H1 (cell line): ENCODE measurements around the gene OPHN1. TPM values are rescaled to one million over a fixed set of nuclear protein-coding genes. Genes with fewer than 3 reads are reported as not detected.

Experiments used
- CTCF ChIA-PET: fragments of 300-600 bp; sonication (Branson Sonifier 250); formaldehyde crosslinking; loops from one replicate; lab custom pipeline; 2021; ENCODE audit not compliant: partially characterized antibody; lab: Charles Lee
- POLR2A ChIA-PET: fragments of 300-600 bp; sonication (Branson Sonifier 250); formaldehyde crosslinking; loops from one replicate; lab custom pipeline; 2021; ENCODE audit warnings: inconsistent platforms; ENCODE audit not compliant: partially characterized antibody; lab: Charles Lee
- DNase-seq, 2 experiments: peaks; one replicate each; pipeline versions ENCODE4 v3.0.0 to v3.0.0-alpha.2; 2010 to 2022; ENCODE audit warnings: low spot score in 2 of 2, low read depth in 1 of 2, mixed read lengths in 1 of 2
- FAIRE-seq: peaks from 2 replicates; lab custom pipeline; 2011; peaks lifted over from hg19 to GRCh38; lab: Jason Lieb, UNC
- H2AFZ ChIP-seq: 2 replicates; pipeline ENCODE4 v1.8.1; 2012; ENCODE audit warnings: low read length, inconsistent platforms
- H2AK5ac ChIP-seq: 2 replicates; pipeline ENCODE4 v1.6.1; 2013; ENCODE audit warnings: low read depth, low read length
- H2BK120ac ChIP-seq: replicated peaks from 2 replicates; pipeline ENCODE3; 2013; ENCODE audit warnings: low read depth, low read length, inconsistent platforms
- H2BK12ac ChIP-seq: 2 replicates; pipeline ENCODE4 v1.6.1; 2013; ENCODE audit warnings: low read depth, low read length
- H2BK15ac ChIP-seq: 2 replicates; pipeline ENCODE4 v1.6.1; 2013; ENCODE audit warnings: low read length
- H2BK20ac ChIP-seq: 2 replicates; pipeline ENCODE4 v1.6.1; 2013; ENCODE audit warnings: low read length
- H2BK5ac ChIP-seq: 2 replicates; pipeline ENCODE4 v1.6.1; 2013; ENCODE audit warnings: low read depth, low read length
- H3K14ac ChIP-seq: 2 replicates; pipeline ENCODE4 v1.6.1; 2013; ENCODE audit warnings: inconsistent platforms; ENCODE audit not compliant: insufficient read length
- H3K18ac ChIP-seq: 2 replicates; pipeline ENCODE4 v1.6.1; 2013; ENCODE audit warnings: low read length; ENCODE audit errors: extremely low read depth
- H3K23ac ChIP-seq: 2 replicates; pipeline ENCODE4 v1.6.1; 2013; ENCODE audit warnings: inconsistent platforms; ENCODE audit not compliant: insufficient read length
- H3K23me2 ChIP-seq: 2 replicates; pipeline ENCODE4 v1.6.1; 2013; ENCODE audit warnings: low read depth, low read length
- H3K27ac ChIP-seq: 2 replicates; pipeline ENCODE4 v1.6.1; 2011; ENCODE audit warnings: low read depth, low read length, inconsistent platforms
- H3K27me3 ChIP-seq, 4 experiments: replicated peaks in 1 of 4; 1 replicate in 1 of 4; 2 replicates in 3 of 4; pipeline versions ENCODE4 v1.6.1 to v1.8.1; 2011 to 2013; ENCODE audit warnings: low read length in 3 of 4, mild to moderate bottlenecking in 3 of 4, inconsistent platforms in 2 of 4, mixed read lengths in 2 of 4, moderate library complexity in 1 of 4; ENCODE audit not compliant: control insufficient read depth in 3 of 4, insufficient read depth in 3 of 4; ENCODE audit errors: extremely low read depth in 1 of 4
- H3K36me3 ChIP-seq, 4 experiments: 2 replicates each; pipeline versions ENCODE4 v1.6.1 to v1.8.1; 2011 to 2013; ENCODE audit warnings: mild to moderate bottlenecking in 4 of 4, low read length in 3 of 4, moderate library complexity in 2 of 4, control low read depth in 1 of 4, inconsistent platforms in 1 of 4; ENCODE audit not compliant: insufficient read depth in 4 of 4, control insufficient read depth in 2 of 4
- H3K4ac ChIP-seq: replicated peaks from 2 replicates; pipeline ENCODE3; 2013; ENCODE audit warnings: low read length, low read depth, mixed read lengths, inconsistent platforms; ENCODE audit not compliant: insufficient read length
- H3K4me1 ChIP-seq, 4 experiments: replicated peaks in 1 of 4; 1 replicate in 1 of 4; 2 replicates in 3 of 4; pipeline versions ENCODE4 v1.6.1 to v1.8.1; 2011 to 2013; ENCODE audit warnings: low read length in 3 of 4, inconsistent platforms in 2 of 4, mixed read lengths in 1 of 4; ENCODE audit not compliant: insufficient read depth in 4 of 4, control insufficient read depth in 3 of 4
- H3K4me2 ChIP-seq, 2 experiments: 2 replicates each; pipeline versions ENCODE4 v1.6.1 to v1.8.1; 2011 to 2013; ENCODE audit warnings: low read depth in 2 of 2, low read length in 2 of 2, control low read depth in 1 of 2, inconsistent platforms in 1 of 2, mild to moderate bottlenecking in 1 of 2; ENCODE audit not compliant: insufficient read depth in 1 of 2
- H3K4me3 ChIP-seq, 4 experiments: fragments of 200-600, 300-600 bp in 1 of 4; sonication (generic), shearing (Covaris generic), sonication (Bioruptor Twin) in 1 of 4; 2 replicates each; pipeline versions ENCODE4 v1.5.1 to v1.8.1; 2011 to 2016; ENCODE audit warnings: low read length in 4 of 4, low read depth in 3 of 4, control low read depth in 2 of 4, inconsistent platforms in 2 of 4, mild to moderate bottlenecking in 2 of 4, mixed read lengths in 1 of 4, moderate library complexity in 1 of 4; ENCODE audit not compliant: insufficient read depth in 2 of 4; ENCODE audit errors: extremely low read depth in 1 of 4
- H3K56ac ChIP-seq: replicated peaks from 2 replicates; pipeline ENCODE3; 2013; ENCODE audit warnings: low read depth, mild to moderate bottlenecking, mixed read lengths, low read length, inconsistent platforms; ENCODE audit not compliant: insufficient read length
- H3K79me1 ChIP-seq: 2 replicates; pipeline ENCODE4 v1.6.1; 2013; ENCODE audit warnings: low read depth, low read length, control low read depth
- H3K79me2 ChIP-seq, 2 experiments: 2 replicates each; pipeline versions ENCODE4 v1.6.1 to v1.8.1; 2012 to 2013; ENCODE audit warnings: low read length in 2 of 2, mild to moderate bottlenecking in 2 of 2, inconsistent platforms in 1 of 2; ENCODE audit not compliant: insufficient read depth in 2 of 2, control insufficient read depth in 1 of 2
- H3K9ac ChIP-seq, 4 experiments: replicated peaks in 1 of 4; 1 replicate in 1 of 4; 2 replicates in 3 of 4; pipeline versions ENCODE4 v1.6.1 to v1.8.1; 2011 to 2013; ENCODE audit warnings: low read depth in 3 of 4, low read length in 3 of 4, control low read depth in 2 of 4, mild to moderate bottlenecking in 2 of 4, moderate library complexity in 2 of 4, inconsistent platforms in 1 of 4; ENCODE audit errors: extremely low read depth in 1 of 4
- H3K9me3 ChIP-seq, 2 experiments: 2 replicates each; pipeline versions ENCODE4 v1.6.1 to v1.8.1; 2012 to 2013; ENCODE audit warnings: mild to moderate bottlenecking in 2 of 2, moderate library complexity in 2 of 2, control low read depth in 1 of 2, inconsistent platforms in 1 of 2, low read depth in 1 of 2, low read length in 1 of 2, mixed read lengths in 1 of 2; ENCODE audit not compliant: insufficient read depth in 2 of 2
- H4K20me1 ChIP-seq, 2 experiments: replicated peaks in 1 of 2; 2 replicates each; pipeline versions ENCODE3 to v1.8.1; 2011 to 2013; ENCODE audit warnings: inconsistent platforms in 2 of 2, low read length in 2 of 2, mild to moderate bottlenecking in 1 of 2; ENCODE audit not compliant: insufficient read depth in 2 of 2, control insufficient read depth in 1 of 2
- H4K5ac ChIP-seq: 2 replicates; pipeline ENCODE4 v1.6.1; 2013; ENCODE audit warnings: low read length, low read depth, mixed read lengths, inconsistent platforms; ENCODE audit not compliant: insufficient read length
- H4K8ac ChIP-seq: 2 replicates; pipeline ENCODE4 v1.8.0; 2013; ENCODE audit warnings: mild to moderate bottlenecking, moderate library complexity, low read length, inconsistent platforms; ENCODE audit not compliant: insufficient read depth; ENCODE audit errors: extremely low read depth
- H4K91ac ChIP-seq: replicated peaks from 2 replicates; pipeline ENCODE3; 2013; ENCODE audit warnings: low read length, mixed read lengths, inconsistent platforms; ENCODE audit not compliant: insufficient read length
- ASH2L ChIP-seq: fragments of 200-600, 300-600 bp; sonication (generic); IDR thresholded peaks from one replicate; pipeline ENCODE4 v1.7.1; 2017; ENCODE audit warnings: low read length
- ATF2 ChIP-seq: IDR thresholded peaks from 2 replicates; pipeline ENCODE4 v1.6.1; 2012; ENCODE audit warnings: low read length, inconsistent platforms
- EGR1 ChIP-seq: IDR thresholded peaks from 2 replicates; pipeline ENCODE4 v1.6.1; 2011; ENCODE audit warnings: low read depth, low read length, borderline replicate concordance
- POLR2A ChIP-seq, 2 experiments: IDR thresholded peaks; 1 replicate in 1 of 2; 2 replicates in 1 of 2; pipeline ENCODE4 v1.6.1; 2011; ENCODE audit warnings: low read depth in 2 of 2, low read length in 2 of 2, mild to moderate bottlenecking in 2 of 2; ENCODE audit errors: control extremely low read depth in 1 of 2
- POLR2AphosphoS5 ChIP-seq: IDR thresholded peaks from 2 replicates; pipeline ENCODE4 v1.6.1; 2011; ENCODE audit warnings: low read depth, low read length
- RFX5 ChIP-seq: IDR thresholded peaks from 2 replicates; pipeline ENCODE4 v1.6.1; 2011; ENCODE audit warnings: low read depth, low read length, improper control_type of control experiment, borderline replicate concordance
- SIX5 ChIP-seq: IDR thresholded peaks from 2 replicates; pipeline ENCODE4 v1.6.1; 2011; ENCODE audit warnings: mild to moderate bottlenecking, low read depth, low read length
- SP4 ChIP-seq: IDR thresholded peaks from 2 replicates; pipeline ENCODE4 v1.6.1; 2012; ENCODE audit warnings: low read length, inconsistent platforms
- WGBS, 2 experiments: shearing (Covaris generic) in 1 of 2; methylation state at CpG; one replicate each; pipeline versions ENCODE4 v1.1.6 to v1.1.7; 2013 to 2015; ENCODE audit warnings: low lambda C conversion rate in 2 of 2, mixed read lengths in 2 of 2, inconsistent platforms in 1 of 2, low coverage in 1 of 2, missing lambda C conversion rate in 1 of 2; ENCODE audit not compliant: insufficient replicate concordance in 2 of 2, insufficient coverage in 1 of 2, insufficient read length in 1 of 2; ENCODE audit errors: extremely low coverage in 1 of 2, missing lambda C conversion rate in 1 of 2; 5-methylcytosine and 5-hydroxymethylcytosine counted together
- long read RNA-seq, 2 experiments: library from RNA in 1 of 2; library from capped mRNA in 1 of 2; stranded (forward); transcript quantifications; one replicate each; pipeline ENCODE4 v2.0.0, GENCODE V29; 2021; ENCODE audit warnings: inconsistent platforms in 1 of 2
- polyA minus RNA-seq, 3 experiments: library from RNA; depleted of rRNA, polyadenylated mRNA; stranded (reverse); fragments of >200 nt; gene quantifications; 1 replicate in 2 of 3; 2 replicates in 1 of 3; pipeline ENCODE4 v1.2.3, GENCODE V29; 2011
- polyA plus RNA-seq, 7 experiments: library from polyadenylated mRNA; depleted of rRNA in 3 of 7; stranded (reverse) in 5 of 7; unstranded in 2 of 7; fragments of >200 nt in 5 of 7; fragments of 200-250 nt in 2 of 7; gene quantifications; 1 replicate in 5 of 7; 2 replicates in 1 of 7; 4 replicates in 1 of 7; pipeline versions ENCODE4 v1.2.1 to v1.2.3, GENCODE V29; 2011 to 2013; ENCODE audit warnings: missing spikeins in 2 of 7, mixed read lengths in 2 of 7
- total RNA-seq: library from RNA; stranded (reverse); fragmentation: NEBNext Ultra II Directional; extraction: Animal tissue kit (Norgen Biotek cat#: 25700); gene quantifications from 2 replicates; pipeline ENCODE4 v1.2.1, GENCODE V29; 2021

Gene OPHN1
- total RNA-seq (2.5 and 3.5 TPM in 2 replicates), polyA plus RNA-seq (2011; rRNA removed) (1.2 and 1.8 TPM in 2 replicates), polyA minus RNA-seq (2011; rRNA and poly(A)+ RNA removed) (7.9 and 9.9 TPM in 2 replicates)
- 1.0 TPM for polyA plus RNA-seq (2011; cell fraction: cytosol; rRNA removed)
- polyA plus RNA-seq (2011; cell fraction: nucleus; rRNA removed), result 3.1 TPM
- 1.3 to 2.4 TPM (median 1.9 TPM) in 4 replicates for polyA plus RNA-seq (2012, experiment 1 of 2)
- 0.07 TPM for polyA plus RNA-seq (2012, experiment 2 of 2)
- polyA plus RNA-seq (2013, experiment 1 of 2), result 1.2 TPM
- 1.4 TPM for polyA plus RNA-seq (2013, experiment 2 of 2)
- 10.6 TPM for polyA minus RNA-seq (2011; cell fraction: cytosol; rRNA and poly(A)+ RNA removed)
- polyA minus RNA-seq (2011; cell fraction: nucleus; rRNA and poly(A)+ RNA removed), result 13.5 TPM
- long read RNA-seq, experiment 1, partial matches to known transcripts, result 0 of 2 reads
- long read RNA-seq, experiment 1, other reads (novel, unspliced or antisense), result 2 of 2 reads
- long read RNA-seq, experiment 2, result 0 reads

- Histone ChIP-seq H3K18ac (no peak within 1 kb of the TSS; the same call in 1 of the 2 replicates), H2BK12ac (no peak within 1 kb of the TSS), H3K9me3 (no peaks in the 10 kb centered on the region), H3K4ac (no peak within 1 kb of the TSS), H3K56ac (peak within 1 kb of the TSS; percentile 73), H3K23ac (no peak within 1 kb of the TSS), H2AK5ac (no peak within 1 kb of the TSS), H3K14ac (no peak within 1 kb of the TSS), H2BK15ac (no peak within 1 kb of the TSS), H3K4me3 (peak within 1 kb of the TSS; percentile 69 to 77 (median 76)), H4K91ac (peak within 1 kb of the TSS; percentile 74), H3K27ac (peak within 1 kb of the TSS; percentile 68; the same call in 1 of the 2 replicates), H3K79me1 (no peaks in the 10 kb centered on the region), H3K4me2 (peak within 1 kb of the TSS; percentile 86 to 90), H3K23me2 (peaks cover 6% of the 10 kb centered on the region; the same call in 1 of the 2 replicates), H4K8ac (peak within 1 kb of the TSS; percentile 85; the same call in 1 of the 2 replicates), H4K20me1 (no peaks in the 10 kb centered on the region), H2BK5ac (no peak within 1 kb of the TSS), H3K9ac (peak within 1 kb of the TSS in 3 of 4 experiments; percentile 64 to 74 (median 69); a peak in 6 of 7 replicates), H3K4me1 (peaks cover 0 to 2% (median 0%) of the 10 kb centered on the region in 4 experiments; a peak in 2 of 7 replicates), H2BK20ac (no peak within 1 kb of the TSS), H3K79me2 (no peaks in the 10 kb centered on the region), H3K36me3 (no peaks in the 10 kb centered on the region), H3K27me3 (no peaks in the 10 kb centered on the region), H2BK120ac (no peak within 1 kb of the TSS), H4K5ac (no peak within 1 kb of the TSS), H2AFZ (peak within 1 kb of the TSS; percentile 96; the same call in 1 of the 2 replicates)
- 3% methylated on average over 19 of the region's 57 CpGs; no CpG with 5 or more reads in 1 of the 2 experiments for WGBS, 2 experiments
- CTCF ChIA-PET, result interaction anchor here (1.6 kb wide), 1 partner anchor 13 kb away, joined by 5 read pairs; no protein-coding TSS in a partner anchor
- peak; percentile 34 to 71 for DNase-seq
- FAIRE-seq, result peak; percentile 24
- POLR2A ChIA-PET, result interaction anchor here (0.9 to 1.9 kb wide), 6 partner anchors 10 to 342 kb away, joined by 3 to 8 read pairs (median 3); no protein-coding TSS in a partner anchor
- no peak for TF ChIP-seq SP4
- no peak for TF ChIP-seq EGR1
- peak; percentile 32 to 83 for TF ChIP-seq POLR2A (IDR thresholded peaks at IDR 0.05; ENCODE audit: control extremely low read depth in 1 of 2, low read depth in 2 of 2, low read length in 2 of 2)
- TF ChIP-seq SIX5, result peak; percentile 48
- TF ChIP-seq RFX5, result no peak
- TF ChIP-seq ATF2, result no peak
- TF ChIP-seq ASH2L, result peak; percentile 67
- peak; percentile 73; the same call in 1 of the 2 replicates for TF ChIP-seq POLR2AphosphoS5
Measured at GRCh38 chrX:68433155-68433980, at the start of gene OPHN1. OPHN1 (minus strand) TSS chrX:68433495; CDS start chrX:68433020, 475 bp downstream.
